Measurements from ENCODE around the gene DEFB114.

Gene DEFB114

DNA sequence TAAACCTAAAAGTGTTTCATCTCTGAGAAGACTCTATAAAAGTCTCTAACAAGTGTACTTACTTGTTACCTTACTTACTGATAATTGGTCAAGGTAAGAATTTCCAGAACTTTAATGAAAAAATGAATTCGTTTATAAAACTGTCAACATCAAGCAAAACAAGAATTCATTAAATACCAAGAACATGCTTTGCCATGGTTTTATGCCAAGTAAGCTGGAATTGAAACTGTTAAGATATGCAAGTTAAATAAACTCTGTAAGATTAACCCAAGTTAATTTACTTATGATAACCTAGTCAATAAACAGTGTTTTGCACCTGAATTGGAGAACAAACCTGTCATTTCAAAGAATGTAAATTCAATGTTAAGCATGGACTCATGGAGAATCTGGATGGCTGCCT lies 22.6 kb upstream of the DEFB114 start:
- Histone ChIP-seq H3K4me3 (ENCODE audit: low read depth, low read length) (no peak overlapping the region), H3K27me3 (replicated peaks) (no peaks in the 10 kb centered on the region), H3K27ac (no peak overlapping the region), H3K36me3 (replicated peaks) (no peaks in the 10 kb centered on the region)
- in situ Hi-C loops (cut with HindIII; ENCODE audit: low pct_ligation_motif_present, low sequenced_read_pairs) = no loop called here
- DNase-seq = no peak
- TF ChIP-seq CTCF (IDR thresholded peaks at IDR 0.05; ENCODE audit: low read depth, low read length, missing control alignments) = no peak

GRCh38 chr6:49982046-49982445 lies 18.1 kb upstream of the DEFB114 start:
- no peak for TF ChIP-seq CTCF (IDR thresholded peaks at IDR 0.05; ENCODE audit: low read depth, low read length, missing control alignments)
- Histone ChIP-seq H3K4me3 (ENCODE audit: low read depth, low read length) (no peak overlapping the region), H3K36me3 (replicated peaks) (no peaks in the 10 kb centered on the region), H3K27me3 (replicated peaks) (no peaks in the 10 kb centered on the region), H3K27ac (no peak overlapping the region)
- in situ Hi-C loops (cut with HindIII; ENCODE audit: low pct_ligation_motif_present, low sequenced_read_pairs) = no loop called here
- no peak for DNase-seq

DNA sequence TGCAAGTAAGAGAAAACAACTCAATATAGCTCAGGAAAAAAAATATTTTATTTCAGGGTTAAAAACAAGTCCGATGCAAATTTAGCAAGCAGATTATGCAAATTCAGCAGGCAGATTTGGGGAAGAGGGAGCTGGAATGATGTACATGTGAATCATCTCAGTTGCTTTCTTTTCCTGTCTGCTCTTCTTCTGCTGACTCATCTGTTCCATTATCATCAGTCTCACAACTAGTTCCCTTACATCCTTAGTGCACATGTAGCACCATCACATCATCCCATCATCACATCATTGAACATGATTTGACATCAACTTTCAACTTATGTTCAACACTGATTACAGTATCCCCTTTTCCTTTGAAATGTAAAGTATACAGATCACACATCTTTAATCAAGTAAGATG lies 16.9 kb upstream of the DEFB114 start:
- Histone ChIP-seq H3K27me3 (replicated peaks) (no peaks in the 10 kb centered on the region), H3K36me3 (replicated peaks) (no peaks in the 10 kb centered on the region), H3K27ac (no peak overlapping the region), H3K4me3 (ENCODE audit: low read depth, low read length) (no peak overlapping the region)
- no peak for TF ChIP-seq CTCF (IDR thresholded peaks at IDR 0.05; ENCODE audit: low read depth, low read length, missing control alignments)
- in situ Hi-C loops (cut with HindIII; ENCODE audit: low pct_ligation_motif_present, low sequenced_read_pairs) = no loop called here
- DNase-seq = no peak

- no peak for TF ChIP-seq CTCF (IDR thresholded peaks at IDR 0.05; ENCODE audit: low read depth, low read length, missing control alignments)
- Histone ChIP-seq H3K27me3 (replicated peaks) (no peaks in the 10 kb centered on the region), H3K36me3 (replicated peaks) (no peaks in the 10 kb centered on the region), H3K27ac (no peak overlapping the region), H3K4me3 (ENCODE audit: low read depth, low read length) (no peak overlapping the region)
- DNase-seq = no peak
- in situ Hi-C loops (cut with HindIII; ENCODE audit: low pct_ligation_motif_present, low sequenced_read_pairs) = no loop called here
Measured at GRCh38 chr6:49979584-49979983, 15.6 kb upstream of the DEFB114 start.

GRCh38 chr6:49978332-49979226 lies 14.6 kb upstream of the DEFB114 start:
- H3K4me3 ChIP-seq (ENCODE audit: low read depth, low read length) = no peak overlapping the region
- DNase-seq = no peak
- H3K27ac ChIP-seq = no peak overlapping the region
- no peaks in the 10 kb centered on the region for H3K36me3 ChIP-seq (replicated peaks)
- no peaks in the 10 kb centered on the region for H3K27me3 ChIP-seq (replicated peaks)
- in situ Hi-C loops (cut with HindIII; ENCODE audit: low pct_ligation_motif_present, low sequenced_read_pairs) = no loop called here
- TF ChIP-seq CTCF (IDR thresholded peaks at IDR 0.05; ENCODE audit: low read depth, low read length, missing control alignments) = no peak

DNA sequence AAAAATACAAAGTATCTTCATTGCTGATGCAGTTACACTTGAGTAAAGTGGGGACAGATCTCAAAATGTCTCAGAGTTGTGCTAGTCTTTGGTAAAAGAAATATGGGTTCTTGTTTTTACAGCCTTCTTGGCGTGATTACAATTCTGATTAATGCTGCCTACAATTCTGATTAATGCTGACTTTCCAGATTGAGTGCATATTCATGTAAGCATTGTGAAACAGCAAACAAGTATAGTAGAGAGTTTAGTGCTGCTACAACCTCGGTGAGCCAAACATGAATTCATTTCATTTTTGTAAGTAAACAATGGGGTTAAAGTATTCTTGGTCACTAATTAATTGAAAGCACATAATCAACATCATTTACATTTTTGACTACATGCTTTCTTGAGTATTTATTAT lies 5.6 kb upstream of the DEFB114 start, which contains the start of gene DEFB113:
TSS of gene DEFB113 (minus strand) at position 21 of the 400 bp plus-strand sequence. CDS start at position 21, 0 bp downstream.
- TF ChIP-seq CTCF (IDR thresholded peaks at IDR 0.05; ENCODE audit: low read depth, low read length, missing control alignments) = no peak
- Histone ChIP-seq H3K27me3 (replicated peaks) (no peaks in the 10 kb centered on the region), H3K27ac (no peak within 1 kb of the TSS), H3K4me3 (ENCODE audit: low read depth, low read length) (no peak within 1 kb of the TSS), H3K36me3 (replicated peaks) (no peaks in the 10 kb centered on the region)
- in situ Hi-C loops (cut with HindIII; ENCODE audit: low pct_ligation_motif_present, low sequenced_read_pairs) = no loop called here
- no peak for DNase-seq
